Body of pancreas (tissue), 4 donors: Measurements from ENCODE around the gene PRPF31. TPM values are rescaled to one million over a fixed set of nuclear protein-coding genes. Genes with fewer than 3 reads are reported as not detected.
A peak's percentile ranks its signal among the peaks of the same experiment; 100 is the strongest.
"Not testable (repeated sequence)": the region's sequence is repeated elsewhere in the genome, so short reads cannot be mapped to it uniquely, and the experiment has no call there.

Experiments
- ATAC-seq: fragments of 150-250 bp; one replicate; pipeline ENCODE4 v1.9.1; 2016
- DNase-seq, 4 donors: peaks; one replicate each; pipeline ENCODE4 v3.0.0-alpha.2; 2019
- H3K27ac ChIP-seq, 4 donors: fragments of 200-600 bp; sonication (generic); 1 replicate in 3 of 4; 2 replicates in 1 of 4; pipeline versions ENCODE4 v1.5.1 to v1.6.1; 2016 to 2019; ENCODE audit warnings: mild to moderate bottlenecking in 1 of 4, mixed read lengths in 1 of 4, moderate library complexity in 1 of 4
- H3K27me3 ChIP-seq, 2 donors: fragments of 200-600 bp; sonication (generic); one replicate each; pipeline ENCODE4 v1.6.0; 2016; ENCODE audit warnings: mild to moderate bottlenecking in 1 of 2
- H3K36me3 ChIP-seq, 2 donors: fragments of 200-600 bp; sonication (generic); replicated peaks in 1 of 2; 2 replicates each; pipeline ENCODE4 v1.5.1; 2016; ENCODE audit warnings: low read depth in 2 of 2; ENCODE audit not compliant: insufficient read depth in 1 of 2
- H3K4me1 ChIP-seq: fragments of 200-600 bp; sonication (generic); one replicate; pipeline ENCODE4 v1.6.0; 2016
- H3K4me3 ChIP-seq, 2 donors: fragments of 200-600 bp; sonication (generic); 1 replicate in 1 of 2; 2 replicates in 1 of 2; pipeline ENCODE4 v1.5.1; 2016 to 2019
- H3K9me3 ChIP-seq, 3 donors: fragments of 200-600 bp; sonication (generic); 1 replicate in 2 of 3; 2 replicates in 1 of 3; pipeline ENCODE4 v1.5.1; 2016
- CTCF ChIP-seq, 7 experiments: fragments of 450-650 bp in 4 of 7; fragments of 200-600 bp in 3 of 7; sonication (generic) in 3 of 7; IDR thresholded peaks; one replicate each; pipeline ENCODE4 v1.5.1; 2016 to 2019; ENCODE audit warnings: antibody characterized with exemption in 7 of 7
- POLR2A ChIP-seq, 3 donors: fragments of 450-650 bp; IDR thresholded peaks; one replicate each; pipeline ENCODE4 v1.6.1; 2016; ENCODE audit warnings: antibody characterized with exemption in 3 of 3, mild to moderate bottlenecking in 2 of 3
- WGBS, 2 donors: methylation state at CpG; one replicate each; pipeline ENCODE4 v1.1.5; 2017; 5-methylcytosine and 5-hydroxymethylcytosine counted together
- intact Hi-C: fragments of 100-400 bp; cut with DNase I; formaldehyde crosslinking; loops from one replicate; pipeline ENCODE4 v1.15.1; 2023
- total RNA-seq, 2 donors: library from RNA; depleted of rRNA; stranded (reverse); fragments of >200 nt; gene quantifications; one replicate each; pipeline ENCODE4 v1.1.0, GENCODE V29; 2016

Gene PRPF31
- total RNA-seq, 2 donors from 2014 or later, result 17.8 to 24.1 TPM

GRCh38 chr19:54164369-54165068 lies 49.0 kb downstream of the PRPF31 start:
- H3K27ac ChIP-seq, result no peak overlapping the region
- ATAC-seq (no peak), DNase-seq (peak; percentile 61 to 75 (median 62))
- no peaks in the 10 kb centered on the region for H3K27me3 ChIP-seq
- no peak overlapping the region for H3K4me3 ChIP-seq
- TF ChIP-seq CTCF (IDR thresholded peaks at IDR 0.05), result no peak
- peak in 1 of 3 donors; percentile 11 for TF ChIP-seq POLR2A (IDR thresholded peaks at IDR 0.05)
- WGBS, 2 donors, result 19 to 26% methylated on average over 13 to 35 of the region's 37 CpGs
- H3K9me3 ChIP-seq, result no peaks in the 10 kb centered on the region
- peaks cover 36% of the 10 kb centered on the region for H3K4me1 ChIP-seq
- H3K36me3 ChIP-seq, result no peaks in the 10 kb centered on the region
- intact Hi-C loops, result loop anchor here (5.0 kb wide), 1 partner anchor 68 kb away; no protein-coding TSS in a partner anchor

GRCh38 chr19:54165222-54165621 lies 49.7 kb downstream of the PRPF31 start:
- H3K4me3 ChIP-seq, result no peak overlapping the region
- H3K27me3 ChIP-seq, result no peaks in the 10 kb centered on the region
- WGBS, 2 donors, result 91 to 93% methylated on average over 25 of the region's 25 CpGs
- H3K9me3 ChIP-seq, result no peaks in the 10 kb centered on the region
- H3K27ac ChIP-seq, result no peak overlapping the region
- intact Hi-C loops, result loop anchor here (5.0 kb wide), 1 partner anchor 67 kb away; no protein-coding TSS in a partner anchor
- H3K36me3 ChIP-seq, result no peaks in the 10 kb centered on the region
- ATAC-seq (no peak), DNase-seq (no peak)
- no peak for TF ChIP-seq CTCF (IDR thresholded peaks at IDR 0.05)
- no peak for TF ChIP-seq POLR2A (IDR thresholded peaks at IDR 0.05)
- peaks cover 34% of the 10 kb centered on the region for H3K4me1 ChIP-seq

- WGBS, 2 donors, result 26 to 47% methylated on average over 14 to 25 of the region's 25 CpGs
- peak; percentile 90 to 95 (median 93) for DNase-seq
- no peaks in the 10 kb centered on the region for H3K36me3 ChIP-seq
- H3K27ac ChIP-seq, result no peak overlapping the region
- intact Hi-C loops, result loop anchor here (5.0 kb wide), 1 partner anchor 64 kb away; no protein-coding TSS in a partner anchor
- H3K4me3 ChIP-seq, result no peak overlapping the region
- TF ChIP-seq CTCF (IDR thresholded peaks at IDR 0.05) (peak; percentile 67 to 94 (median 86)), POLR2A (IDR thresholded peaks at IDR 0.05) (no peak)
- peaks cover 16% of the 10 kb centered on the region for H3K4me1 ChIP-seq
- no peaks in the 10 kb centered on the region for H3K27me3 ChIP-seq
- no peaks in the 10 kb centered on the region for H3K9me3 ChIP-seq
- ATAC-seq, result peak; percentile 67
These were observed 52.8 kb downstream of the PRPF31 start for GRCh38 chr19:54168174-54168917.

- intact Hi-C loops, result loop anchor here (5.0 kb wide), 1 partner anchor 63 kb away; no protein-coding TSS in a partner anchor
- H3K27me3 ChIP-seq, result no peaks in the 10 kb centered on the region
- H3K9me3 ChIP-seq, result no peaks in the 10 kb centered on the region
- H3K36me3 ChIP-seq, result no peaks in the 10 kb centered on the region
- 82 to 89% methylated on average over 13 to 18 of the region's 21 CpGs for WGBS, 2 donors
- H3K4me1 ChIP-seq, result peaks cover 21% of the 10 kb centered on the region
- no peak overlapping the region for H3K27ac ChIP-seq
- H3K4me3 ChIP-seq, result no peak overlapping the region
- TF ChIP-seq POLR2A (IDR thresholded peaks at IDR 0.05) (no peak), CTCF (IDR thresholded peaks at IDR 0.05) (no peak)
- no peak for ATAC-seq
- no peak for DNase-seq
These were observed 53.7 kb downstream of the PRPF31 start for GRCh38 chr19:54169149-54169740.

GRCh38 chr19:54171736-54172431 lies 56.3 kb downstream of the PRPF31 start:
- H3K36me3 ChIP-seq, DNase-seq, H3K27me3 ChIP-seq, H3K9me3 ChIP-seq, ATAC-seq, H3K4me3 ChIP-seq, intact Hi-C loops: not testable (repeated sequence)
- WGBS, 2 donors, result 59 to 64% methylated on average over 15 to 16 of the region's 23 CpGs
- Histone ChIP-seq H3K27ac (peak overlapping the region in 3 of 4 donors; percentile 84 to 94 (median 89)), H3K4me1 (peaks cover 15% of the 10 kb centered on the region)
